NCI-H187 (cell line): ENCODE data around the gene TEPSIN.

Source experiments
- DNase-seq, 2 experiments: peaks; one replicate each; lab custom pipeline; 2025; lab: John Stamatoyannopoulos, UW

TEPSIN gene

GRCh38 chr17:81270279-81270678, 31.4 kb upstream of the TEPSIN start:
- DNase-seq, result no peak

GRCh38 chr17:81267390-81268067, 28.7 kb upstream of the TEPSIN start:
- no peak for DNase-seq

GRCh38 chr17:81265576-81265975, 26.7 kb upstream of the TEPSIN start:
- DNase-seq, result no peak

GRCh38 chr17:81264640-81265039, 25.8 kb upstream of the TEPSIN start:
- DNase-seq, result no peak

GRCh38 chr17:81263371-81264181, 24.7 kb upstream of the TEPSIN start:
- no peak for DNase-seq

- DNase-seq, result no peak
Measured at GRCh38 chr17:81261582-81262336, 22.9 kb upstream of the TEPSIN start.

GRCh38 chr17:81261096-81261495, 22.2 kb upstream of the TEPSIN start:
- no peak for DNase-seq

GRCh38 chr17:81260641-81261040, 21.8 kb upstream of the TEPSIN start:
- no peak for DNase-seq

GRCh38 chr17:81260171-81260570, 21.3 kb upstream of the TEPSIN start:
- DNase-seq, result no peak

- no peak for DNase-seq
Measured at GRCh38 chr17:81259058-81259605, 20.3 kb upstream of the TEPSIN start.

- no peak for DNase-seq
Measured at GRCh38 chr17:81258292-81258691, 19.4 kb upstream of the TEPSIN start.

- no peak for DNase-seq
Measured at GRCh38 chr17:81257533-81257932, 18.7 kb upstream of the TEPSIN start.

- DNase-seq, result no peak
Measured at GRCh38 chr17:81256616-81257015, 17.8 kb upstream of the TEPSIN start.

GRCh38 chr17:81254955-81255717, 16.3 kb upstream of the TEPSIN start:
- peak; percentile 32 to 56 for DNase-seq

- DNase-seq, result peak in 1 of 2 experiments; percentile 16
Measured at GRCh38 chr17:81253358-81254131, 14.7 kb upstream of the TEPSIN start.

GRCh38 chr17:81252987-81253329, 14.1 kb upstream of the TEPSIN start:
- DNase-seq, result no peak

GRCh38 chr17:81252326-81252986, 13.6 kb upstream of the TEPSIN start:
- DNase-seq, result no peak

- peak; percentile 57 to 73 for DNase-seq
Measured at GRCh38 chr17:81251709-81252301, 12.9 kb upstream of the TEPSIN start.

- DNase-seq, result peak; percentile 44 to 73
Measured at GRCh38 chr17:81251094-81251708, 12.3 kb upstream of the TEPSIN start.
